Measurements from ENCODE around the gene NUP88. TPM values are rescaled to one million over a fixed set of nuclear protein-coding genes. Genes with fewer than 3 reads are reported as not detected.
A peak's percentile ranks its signal among the peaks of the same experiment; 100 is the strongest.

Gene NUP88
- polyA plus RNA-seq, 1 donor from 2014 or later: 86.5 TPM

DNA sequence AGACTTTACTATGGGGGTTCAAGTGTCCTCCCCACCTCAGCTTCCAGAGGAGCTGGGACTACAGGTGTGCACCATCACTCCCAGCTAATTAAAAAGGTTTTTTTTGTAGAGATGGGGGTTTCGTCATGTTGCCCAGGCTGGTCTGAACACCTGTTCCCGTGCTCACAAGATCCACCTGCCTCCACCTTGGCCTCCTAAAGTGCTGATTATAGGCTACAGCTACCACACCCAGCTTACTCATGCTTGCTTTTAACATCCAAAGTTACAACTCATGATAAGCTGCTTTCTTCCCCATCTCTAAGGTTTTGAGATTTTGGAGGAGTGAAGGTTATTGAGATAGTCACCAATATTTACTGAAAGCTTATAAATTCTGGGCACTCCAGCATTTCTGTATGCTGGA is 2.6 kb downstream of the NUP88 start:
- no peak overlapping the region for H2AFZ ChIP-seq (ENCODE audit: low read depth, low read length)
- H3K9me2 ChIP-seq (ENCODE audit: insufficient read depth, low read length): no peaks in the 10 kb centered on the region
- H3F3A ChIP-seq (ENCODE audit: insufficient read depth, low read length, poor library complexity, severe bottlenecking): no peaks in the 10 kb centered on the region
- no peaks in the 10 kb centered on the region for H3K9me3 ChIP-seq (ENCODE audit: low read length)
- TF ChIP-seq TAF1 (IDR thresholded peaks at IDR 0.05; ENCODE audit: low read depth) (no peak), EP300 (conservative IDR thresholded peaks at IDR 0.05; ENCODE audit: poor library complexity, severe bottlenecking) (no peak), MXI1 (conservative IDR thresholded peaks at IDR 0.05; ENCODE audit: poor library complexity, severe bottlenecking) (no peak), EZH2 (IDR thresholded peaks at IDR 0.05; ENCODE audit: borderline replicate concordance, insufficient read depth, low read length, poor library complexity, severe bottlenecking) (no peak), SMC3 (conservative IDR thresholded peaks at IDR 0.05; ENCODE audit: poor library complexity) (no peak), RAD21 (conservative IDR thresholded peaks at IDR 0.05) (no peak), POLR2AphosphoS5 (IDR thresholded peaks at IDR 0.05) (no peak)
- TF ChIP-seq, protein P1, sequence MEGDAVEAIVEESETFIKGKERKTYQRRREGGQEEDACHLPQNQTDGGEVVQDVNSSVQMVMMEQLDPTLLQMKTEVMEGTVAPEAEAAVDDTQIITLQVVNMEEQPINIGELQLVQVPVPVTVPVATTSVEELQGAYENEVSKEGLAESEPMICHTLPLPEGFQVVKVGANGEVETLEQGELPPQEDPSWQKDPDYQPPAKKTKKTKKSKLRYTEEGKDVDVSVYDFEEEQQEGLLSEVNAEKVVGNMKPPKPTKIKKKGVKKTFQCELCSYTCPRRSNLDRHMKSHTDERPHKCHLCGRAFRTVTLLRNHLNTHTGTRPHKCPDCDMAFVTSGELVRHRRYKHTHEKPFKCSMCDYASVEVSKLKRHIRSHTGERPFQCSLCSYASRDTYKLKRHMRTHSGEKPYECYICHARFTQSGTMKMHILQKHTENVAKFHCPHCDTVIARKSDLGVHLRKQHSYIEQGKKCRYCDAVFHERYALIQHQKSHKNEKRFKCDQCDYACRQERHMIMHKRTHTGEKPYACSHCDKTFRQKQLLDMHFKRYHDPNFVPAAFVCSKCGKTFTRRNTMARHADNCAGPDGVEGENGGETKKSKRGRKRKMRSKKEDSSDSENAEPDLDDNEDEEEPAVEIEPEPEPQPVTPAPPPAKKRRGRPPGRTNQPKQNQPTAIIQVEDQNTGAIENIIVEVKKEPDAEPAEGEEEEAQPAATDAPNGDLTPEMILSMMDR (IDR thresholded peaks at IDR 0.05; ENCODE audit: poor library complexity, severe bottlenecking): no peak
- TF ChIP-seq, protein P2, sequence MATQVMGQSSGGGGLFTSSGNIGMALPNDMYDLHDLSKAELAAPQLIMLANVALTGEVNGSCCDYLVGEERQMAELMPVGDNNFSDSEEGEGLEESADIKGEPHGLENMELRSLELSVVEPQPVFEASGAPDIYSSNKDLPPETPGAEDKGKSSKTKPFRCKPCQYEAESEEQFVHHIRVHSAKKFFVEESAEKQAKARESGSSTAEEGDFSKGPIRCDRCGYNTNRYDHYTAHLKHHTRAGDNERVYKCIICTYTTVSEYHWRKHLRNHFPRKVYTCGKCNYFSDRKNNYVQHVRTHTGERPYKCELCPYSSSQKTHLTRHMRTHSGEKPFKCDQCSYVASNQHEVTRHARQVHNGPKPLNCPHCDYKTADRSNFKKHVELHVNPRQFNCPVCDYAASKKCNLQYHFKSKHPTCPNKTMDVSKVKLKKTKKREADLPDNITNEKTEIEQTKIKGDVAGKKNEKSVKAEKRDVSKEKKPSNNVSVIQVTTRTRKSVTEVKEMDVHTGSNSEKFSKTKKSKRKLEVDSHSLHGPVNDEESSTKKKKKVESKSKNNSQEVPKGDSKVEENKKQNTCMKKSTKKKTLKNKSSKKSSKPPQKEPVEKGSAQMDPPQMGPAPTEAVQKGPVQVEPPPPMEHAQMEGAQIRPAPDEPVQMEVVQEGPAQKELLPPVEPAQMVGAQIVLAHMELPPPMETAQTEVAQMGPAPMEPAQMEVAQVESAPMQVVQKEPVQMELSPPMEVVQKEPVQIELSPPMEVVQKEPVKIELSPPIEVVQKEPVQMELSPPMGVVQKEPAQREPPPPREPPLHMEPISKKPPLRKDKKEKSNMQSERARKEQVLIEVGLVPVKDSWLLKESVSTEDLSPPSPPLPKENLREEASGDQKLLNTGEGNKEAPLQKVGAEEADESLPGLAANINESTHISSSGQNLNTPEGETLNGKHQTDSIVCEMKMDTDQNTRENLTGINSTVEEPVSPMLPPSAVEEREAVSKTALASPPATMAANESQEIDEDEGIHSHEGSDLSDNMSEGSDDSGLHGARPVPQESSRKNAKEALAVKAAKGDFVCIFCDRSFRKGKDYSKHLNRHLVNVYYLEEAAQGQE (IDR thresholded peaks at IDR 0.05; ENCODE audit: borderline replicate concordance): no peak
- peak overlapping the region; percentile 85 for H3K4me3 ChIP-seq (ENCODE audit: low read length)
- no peaks in the 10 kb centered on the region for H4K20me1 ChIP-seq (ENCODE audit: insufficient read depth)
- H3K9ac ChIP-seq (ENCODE audit: low read length): no peak overlapping the region
- H3K36me3 ChIP-seq (ENCODE audit: insufficient read depth, low read length): no peaks in the 10 kb centered on the region
- H3K4me2 ChIP-seq (ENCODE audit: low read length): no peak overlapping the region
- H3K27ac ChIP-seq (ENCODE audit: low read length): no peak overlapping the region
- H3K27me3 ChIP-seq (ENCODE audit: insufficient read depth, low read depth, low read length): no peaks in the 10 kb centered on the region
- H3K79me2 ChIP-seq (replicated peaks; ENCODE audit: insufficient read depth, low read length): peaks cover 46% of the 10 kb centered on the region

DNA sequence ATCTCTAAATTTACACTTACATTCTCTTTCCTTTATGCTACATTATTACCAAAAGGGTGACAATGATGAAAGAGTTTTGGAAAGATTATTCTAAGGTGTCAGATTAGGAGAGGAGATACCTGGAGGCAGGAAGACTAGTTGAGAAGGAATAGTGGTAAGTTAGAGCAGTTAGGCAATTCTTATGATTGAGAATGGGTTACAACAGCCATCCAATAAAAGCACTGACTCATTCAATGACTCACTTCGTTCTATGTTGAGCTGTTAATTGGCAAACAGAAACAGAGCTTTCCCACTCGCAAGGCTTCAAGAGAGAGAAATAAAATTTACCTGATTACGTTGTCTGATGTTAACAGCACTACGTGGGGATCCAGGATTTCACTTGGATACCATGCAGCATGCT is 5.8 kb downstream of the NUP88 start:
- no peak overlapping the region for H3K4me3 ChIP-seq (ENCODE audit: low read length)
- H3K79me2 ChIP-seq (replicated peaks; ENCODE audit: insufficient read depth, low read length): peaks cover 29% of the 10 kb centered on the region
- H3K36me3 ChIP-seq (ENCODE audit: insufficient read depth, low read length): no peaks in the 10 kb centered on the region
- H2AFZ ChIP-seq (ENCODE audit: low read depth, low read length): no peak overlapping the region
- H4K20me1 ChIP-seq (ENCODE audit: insufficient read depth): no peaks in the 10 kb centered on the region
- no peaks in the 10 kb centered on the region for H3F3A ChIP-seq (ENCODE audit: insufficient read depth, low read length, poor library complexity, severe bottlenecking)
- no peak overlapping the region for H3K4me2 ChIP-seq (ENCODE audit: low read length)
- no peak overlapping the region for H3K9ac ChIP-seq (ENCODE audit: low read length)
- no peak for TF ChIP-seq MXI1 (conservative IDR thresholded peaks at IDR 0.05; ENCODE audit: poor library complexity, severe bottlenecking)
- TF ChIP-seq, protein P1 (IDR thresholded peaks at IDR 0.05; ENCODE audit: poor library complexity, severe bottlenecking): no peak
- no peak for TF ChIP-seq RAD21 (conservative IDR thresholded peaks at IDR 0.05)
- TF ChIP-seq EZH2 (IDR thresholded peaks at IDR 0.05; ENCODE audit: borderline replicate concordance, insufficient read depth, low read length, poor library complexity, severe bottlenecking): no peak
- no peak for TF ChIP-seq SMC3 (conservative IDR thresholded peaks at IDR 0.05; ENCODE audit: poor library complexity)
- no peak for TF ChIP-seq TAF1 (IDR thresholded peaks at IDR 0.05; ENCODE audit: low read depth)
- no peaks in the 10 kb centered on the region for H3K27me3 ChIP-seq (ENCODE audit: insufficient read depth, low read depth, low read length)
- H3K27ac ChIP-seq (ENCODE audit: low read length): no peak overlapping the region
- H3K9me3 ChIP-seq (ENCODE audit: low read length): no peaks in the 10 kb centered on the region
- no peaks in the 10 kb centered on the region for H3K9me2 ChIP-seq (ENCODE audit: insufficient read depth, low read length)
